22Rv1 (cell line): ENCODE data around the gene COL5A1.

ENCODE experiments used
- H3K27ac ChIP-seq: fragments of 450-650 bp; 2 replicates; pipeline ENCODE4 v1.5.1; 2017
- CTCF ChIP-seq: fragments of 450-650 bp; IDR thresholded peaks from 2 replicates; pipeline ENCODE4 v1.5.1; 2017; ENCODE audit warnings: mild to moderate bottlenecking
- ZFX ChIP-seq: fragments of 450-650 bp; IDR thresholded peaks from 2 replicates; pipeline ENCODE4 v1.6.1; 2017; ENCODE audit warnings: antibody characterized with exemption, borderline replicate concordance

Gene COL5A1

GRCh38 chr9:134623258-134624066, 18.1 kb upstream of the COL5A1 start:
- TF ChIP-seq ZFX, result no peak
- TF ChIP-seq CTCF, result no peak
- H3K27ac ChIP-seq, result no peak overlapping the region

GRCh38 chr9:134624137-134624591, 17.4 kb upstream of the COL5A1 start:
- no peak overlapping the region for H3K27ac ChIP-seq
- TF ChIP-seq CTCF, result no peak
- TF ChIP-seq ZFX, result no peak

DNA sequence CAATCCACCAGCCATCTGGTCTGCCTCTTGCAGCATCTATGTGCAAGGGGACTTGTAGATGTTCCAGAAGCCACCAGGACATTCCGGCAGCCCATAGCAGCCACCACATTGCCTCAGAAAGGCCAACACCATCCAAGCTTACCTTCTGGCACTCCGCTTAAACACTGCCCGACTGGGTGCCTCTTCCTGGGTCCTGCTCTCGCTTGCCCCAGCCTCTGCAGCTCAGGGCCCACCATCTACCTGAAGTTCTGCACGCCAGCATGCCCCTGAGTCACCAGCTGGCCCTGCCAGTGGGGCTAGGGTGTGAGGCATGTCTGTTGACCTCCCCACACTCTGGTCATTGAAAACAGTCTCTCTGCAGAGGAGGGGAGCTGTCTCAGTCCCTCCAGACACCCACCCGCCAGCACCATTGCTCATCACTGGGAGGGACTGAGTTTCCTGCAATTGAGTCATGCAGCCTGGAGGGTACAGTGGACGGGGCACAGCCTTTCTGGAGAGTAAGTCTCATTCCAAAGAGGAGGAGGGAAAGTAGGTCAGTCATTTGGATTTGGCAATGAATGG, 16.9 kb upstream of the COL5A1 start:
- no peak overlapping the region for H3K27ac ChIP-seq
- TF ChIP-seq ZFX (no peak), CTCF (no peak)

- H3K27ac ChIP-seq, result no peak overlapping the region
- TF ChIP-seq CTCF (no peak), ZFX (no peak)
These were observed 16.1 kb upstream of the COL5A1 start for GRCh38 chr9:134625361-134626068.

- no peak overlapping the region for H3K27ac ChIP-seq
- TF ChIP-seq CTCF (no peak), ZFX (no peak)
These were observed 15.6 kb upstream of the COL5A1 start for GRCh38 chr9:134626069-134626423.

GRCh38 chr9:134626571-134627416, 14.8 kb upstream of the COL5A1 start:
- H3K27ac ChIP-seq, result no peak overlapping the region
- TF ChIP-seq CTCF (no peak), ZFX (no peak)
